B cell (primary cell): Measurements from ENCODE around the gene SOD3. TPM values are rescaled to one million over a fixed set of nuclear protein-coding genes. Genes with fewer than 3 reads are reported as not detected.

Experiments used
- ATAC-seq: fragments of 200-7000 bp; cut with Tn5 transposase; one replicate; pipeline ENCODE4 v1.10.0; 2021; ENCODE audit warnings: low read depth, mild to moderate bottlenecking, moderate number of reproducible peaks, moderate library complexity
- CTCF ChIA-PET: fragments of 350-600 bp; sonication (Branson Sonifier 250); formaldehyde crosslinking; loops from one replicate; lab custom pipeline; 2021; ENCODE audit warnings: antibody characterized with exemption, inconsistent platforms; lab: Charles Lee
- POLR2A ChIA-PET: fragments of 350-600 bp; sonication (Branson Sonifier 250); formaldehyde crosslinking; loops from one replicate; lab custom pipeline; 2021; ENCODE audit warnings: antibody characterized with exemption; lab: Charles Lee
- DNase-seq: peaks from one replicate; pipeline ENCODE4 v3.0.0; 2013
- H2AFZ ChIP-seq: 2 replicates; pipeline ENCODE4 v1.6.1; 2012; ENCODE audit warnings: mild to moderate bottlenecking, low read depth, low read length; ENCODE audit not compliant: insufficient read depth, poor library complexity, severe bottlenecking
- H3K27ac ChIP-seq, 2 donors: 1 replicate in 1 of 2; 2 replicates in 1 of 2; pipeline ENCODE4 v1.5.1; 2012 to 2013; ENCODE audit warnings: low read length in 2 of 2, mild to moderate bottlenecking in 2 of 2, moderate library complexity in 1 of 2
- H3K27me3 ChIP-seq, 4 experiments: fragments of 200-600 bp in 1 of 4; sonication (generic) in 1 of 4; replicated peaks in 1 of 4; 1 replicate in 2 of 4; 2 replicates in 2 of 4; pipeline versions ENCODE4 v1.6.1 to v1.7.0; 2013 to 2016; ENCODE audit warnings: low read length in 3 of 4, mild to moderate bottlenecking in 2 of 4, mixed read lengths in 1 of 4, moderate library complexity in 1 of 4; ENCODE audit not compliant: insufficient read depth in 4 of 4, control insufficient read depth in 3 of 4; ENCODE audit errors: control extremely low read depth in 1 of 4
- H3K36me3 ChIP-seq, 2 experiments: replicated peaks in 1 of 2; 1 replicate in 1 of 2; 2 replicates in 1 of 2; pipeline versions ENCODE4 v1.6.1 to v1.7.1; 2013; ENCODE audit warnings: low read length in 1 of 2; ENCODE audit not compliant: insufficient read depth in 2 of 2, control insufficient read depth in 1 of 2; ENCODE audit errors: control extremely low read depth in 1 of 2, extremely low read depth in 1 of 2
- H3K4me1 ChIP-seq, 2 donors: fragments of 200-600 bp in 1 of 2; sonication (generic) in 1 of 2; 1 replicate in 1 of 2; 2 replicates in 1 of 2; pipeline versions ENCODE4 v1.5.1 to v1.6.1; 2013 to 2017; ENCODE audit warnings: low read length in 2 of 2; ENCODE audit not compliant: control insufficient read depth in 2 of 2, insufficient read depth in 2 of 2
- H3K4me2 ChIP-seq: replicated peaks from 2 replicates; pipeline ENCODE3; 2012; ENCODE audit warnings: mild to moderate bottlenecking, low read depth, low read length; ENCODE audit not compliant: poor library complexity, severe bottlenecking
- H3K4me3 ChIP-seq, 5 experiments: fragments of 200-600 bp in 1 of 5; sonication (generic) in 1 of 5; 1 replicate in 3 of 5; 2 replicates in 2 of 5; pipeline versions ENCODE4 v1.5.1 to v1.7.0; 2011 to 2016; ENCODE audit warnings: low read length in 4 of 5, mild to moderate bottlenecking in 4 of 5, low read depth in 2 of 5, control low read depth in 1 of 5, moderate library complexity in 1 of 5; ENCODE audit not compliant: insufficient read depth in 1 of 5; ENCODE audit errors: control extremely low read depth in 1 of 5, extremely low read depth in 1 of 5
- H3K79me2 ChIP-seq: fragments of 200-600 bp; sonication (generic); one replicate; pipeline ENCODE4 v1.6.0; 2016; ENCODE audit warnings: low read length; ENCODE audit not compliant: control insufficient read depth, insufficient read depth
- H3K9ac ChIP-seq: fragments of 200-600 bp; sonication (generic); 2 replicates; pipeline ENCODE4 v1.6.1; 2017; ENCODE audit warnings: mild to moderate bottlenecking, low read length, moderate library complexity
- H3K9me3 ChIP-seq, 3 donors: one replicate each; pipeline versions ENCODE4 v1.6.1 to v1.7.1; 2013; ENCODE audit warnings: low read length in 2 of 3; ENCODE audit not compliant: control insufficient read depth in 2 of 3, insufficient read depth in 1 of 3; ENCODE audit errors: control extremely low read depth in 1 of 3
- H4K20me1 ChIP-seq: 2 replicates; pipeline ENCODE4 v1.6.0; 2012; ENCODE audit warnings: mild to moderate bottlenecking, low read length; ENCODE audit not compliant: insufficient read depth, control insufficient read depth, poor library complexity, severe bottlenecking
- H3K27ac Mint-ChIP-seq: one replicate; pipeline ENCODE4 v1.8.0; 2021; ENCODE audit warnings: mixed read lengths
- H3K27me3 Mint-ChIP-seq: one replicate; pipeline ENCODE4 v1.8.0; 2021; ENCODE audit warnings: mixed read lengths
- H3K4me1 Mint-ChIP-seq: one replicate; pipeline ENCODE4 v1.8.0; 2021; ENCODE audit warnings: mixed read lengths
- H3K4me3 Mint-ChIP-seq: one replicate; pipeline ENCODE4 v1.8.0; 2021; ENCODE audit warnings: mixed read lengths
- H3K9me3 Mint-ChIP-seq: one replicate; pipeline ENCODE4 v1.8.0; 2022; ENCODE audit warnings: mixed read lengths; ENCODE audit not compliant: insufficient read depth
- EZH2 ChIP-seq: IDR thresholded peaks from 2 replicates; pipeline ENCODE4 v1.6.1; 2012; ENCODE audit warnings: borderline replicate concordance, low read depth, mild to moderate bottlenecking, moderate library complexity, low read length; ENCODE audit not compliant: insufficient read depth, poor library complexity, severe bottlenecking
- WGBS: methylation state at CpG from one replicate; pipeline ENCODE4 v1.1.5; 2013; ENCODE audit warnings: missing lambda C conversion rate; ENCODE audit not compliant: insufficient coverage; 5-methylcytosine and 5-hydroxymethylcytosine counted together
- intact Hi-C: fragments of 100-400 bp; cut with micrococcal nuclease; formaldehyde crosslinking; loops from one replicate; pipeline ENCODE4 v1.10.0; 2022
- polyA plus RNA-seq: library from polyadenylated mRNA; depleted of rRNA; stranded (reverse); fragments of >200 nt; gene quantifications from 2 replicates; pipeline ENCODE4 v1.2.3, GENCODE V29; 2012
- total RNA-seq, 2 donors: library from RNA; stranded (reverse); fragments of 120-200 nt in 1 of 2; gene quantifications; 1 replicate in 1 of 2; 2 replicates in 1 of 2; pipeline versions ENCODE4 v1.2.3 to v1.2.4, GENCODE V29; 2013 to 2022
- TF ChIP-seq, protein P1 (sequence below): fragments of 200-600 bp; IDR thresholded peaks from one replicate; pipeline ENCODE4 v1.8.0; 2022; ENCODE audit warnings: antibody characterized with exemption, mild to moderate bottlenecking

SOD3 gene
- total and polyA plus RNA-seq, 2 donors (not counting 1 experiment from before 2014, with no cell fraction given), result not detected

GRCh38 chr4:24748758-24749350 is 46.5 kb upstream of the SOD3 start:
- no peaks in the 10 kb centered on the region for H3K79me2 ChIP-seq
- no peak overlapping the region for H3K27ac Mint-ChIP-seq
- no peak for TF ChIP-seq EZH2
- TF ChIP-seq, protein P1, sequence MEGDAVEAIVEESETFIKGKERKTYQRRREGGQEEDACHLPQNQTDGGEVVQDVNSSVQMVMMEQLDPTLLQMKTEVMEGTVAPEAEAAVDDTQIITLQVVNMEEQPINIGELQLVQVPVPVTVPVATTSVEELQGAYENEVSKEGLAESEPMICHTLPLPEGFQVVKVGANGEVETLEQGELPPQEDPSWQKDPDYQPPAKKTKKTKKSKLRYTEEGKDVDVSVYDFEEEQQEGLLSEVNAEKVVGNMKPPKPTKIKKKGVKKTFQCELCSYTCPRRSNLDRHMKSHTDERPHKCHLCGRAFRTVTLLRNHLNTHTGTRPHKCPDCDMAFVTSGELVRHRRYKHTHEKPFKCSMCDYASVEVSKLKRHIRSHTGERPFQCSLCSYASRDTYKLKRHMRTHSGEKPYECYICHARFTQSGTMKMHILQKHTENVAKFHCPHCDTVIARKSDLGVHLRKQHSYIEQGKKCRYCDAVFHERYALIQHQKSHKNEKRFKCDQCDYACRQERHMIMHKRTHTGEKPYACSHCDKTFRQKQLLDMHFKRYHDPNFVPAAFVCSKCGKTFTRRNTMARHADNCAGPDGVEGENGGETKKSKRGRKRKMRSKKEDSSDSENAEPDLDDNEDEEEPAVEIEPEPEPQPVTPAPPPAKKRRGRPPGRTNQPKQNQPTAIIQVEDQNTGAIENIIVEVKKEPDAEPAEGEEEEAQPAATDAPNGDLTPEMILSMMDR, result no peak
- no peaks in the 10 kb centered on the region for H3K27me3 Mint-ChIP-seq
- no peak overlapping the region for H3K4me2 ChIP-seq
- H3K9ac ChIP-seq, result no peak overlapping the region
- H3K36me3 ChIP-seq, result no peaks in the 10 kb centered on the region
- no peak overlapping the region for H3K4me3 ChIP-seq
- H3K27me3 ChIP-seq, result no peaks in the 10 kb centered on the region
- no peaks in the 10 kb centered on the region for H4K20me1 ChIP-seq
- no peaks in the 10 kb centered on the region for H3K4me1 ChIP-seq
- H3K4me1 Mint-ChIP-seq, result no peaks in the 10 kb centered on the region
- no peak overlapping the region for H2AFZ ChIP-seq
- CTCF ChIA-PET, result no interaction called here
- no peak overlapping the region for H3K4me3 Mint-ChIP-seq
- WGBS, result 96% methylated on average over 6 of the region's 10 CpGs
- DNase-seq (no peak), ATAC-seq (no peak)
- intact Hi-C loops, result no loop called here
- no peaks in the 10 kb centered on the region for H3K9me3 ChIP-seq
- POLR2A ChIA-PET, result no interaction called here
- H3K9me3 Mint-ChIP-seq, result no peaks in the 10 kb centered on the region
- H3K27ac ChIP-seq, result no peak overlapping the region

GRCh38 chr4:24750106-24750505 is 45.3 kb upstream of the SOD3 start:
- ATAC-seq, result no peak
- H3K9me3 Mint-ChIP-seq, result no peaks in the 10 kb centered on the region

More at GRCh38 chr4:24750106-24750505, 45.3 kb upstream of the SOD3 start:
- H3K4me3 ChIP-seq, result no peak overlapping the region
- H3K9ac ChIP-seq, result no peak overlapping the region
- H2AFZ ChIP-seq, result no peak overlapping the region
- no peaks in the 10 kb centered on the region for H3K79me2 ChIP-seq
- no peak overlapping the region for H3K4me2 ChIP-seq
- no peaks in the 10 kb centered on the region for H3K36me3 ChIP-seq
- no peaks in the 10 kb centered on the region for H3K4me1 ChIP-seq
- TF ChIP-seq, protein P1, result no peak
- no peak for TF ChIP-seq EZH2
- Mint-ChIP-seq H3K4me1 (no peaks in the 10 kb centered on the region), H3K27ac (no peak overlapping the region), H3K4me3 (no peak overlapping the region), H3K27me3 (no peaks in the 10 kb centered on the region)
- intact Hi-C loops, result no loop called here
- 64% methylated on average over 3 of the region's 3 CpGs for WGBS
- H3K9me3 ChIP-seq, result no peaks in the 10 kb centered on the region
- no peaks in the 10 kb centered on the region for H3K27me3 ChIP-seq
- POLR2A ChIA-PET, result no interaction called here
- CTCF ChIA-PET, result no interaction called here
- H4K20me1 ChIP-seq, result no peaks in the 10 kb centered on the region
- H3K27ac ChIP-seq, result no peak overlapping the region
- DNase-seq, result no peak
